H1 (cell line): ENCODE results near the gene OR4K5. TPM values are rescaled to one million over a fixed set of nuclear protein-coding genes. Genes with fewer than 3 reads are reported as not detected.

Experiments used
- CTCF ChIA-PET: fragments of 300-600 bp; sonication (Branson Sonifier 250); formaldehyde crosslinking; loops from one replicate; lab custom pipeline; 2021; ENCODE audit not compliant: partially characterized antibody; lab: Charles Lee
- POLR2A ChIA-PET: fragments of 300-600 bp; sonication (Branson Sonifier 250); formaldehyde crosslinking; loops from one replicate; lab custom pipeline; 2021; ENCODE audit warnings: inconsistent platforms; ENCODE audit not compliant: partially characterized antibody; lab: Charles Lee
- DNase-seq, 2 experiments: peaks; one replicate each; pipeline versions ENCODE4 v3.0.0 to v3.0.0-alpha.2; 2010 to 2022; ENCODE audit warnings: low spot score in 2 of 2, low read depth in 1 of 2, mixed read lengths in 1 of 2
- FAIRE-seq: peaks from 2 replicates; lab custom pipeline; 2011; peaks lifted over from hg19 to GRCh38; lab: Jason Lieb, UNC
- H2AFZ ChIP-seq: 2 replicates; pipeline ENCODE4 v1.8.1; 2012; ENCODE audit warnings: low read length, inconsistent platforms
- H2AK5ac ChIP-seq: 2 replicates; pipeline ENCODE4 v1.6.1; 2013; ENCODE audit warnings: low read depth, low read length
- H2BK120ac ChIP-seq: replicated peaks from 2 replicates; pipeline ENCODE3; 2013; ENCODE audit warnings: low read depth, low read length, inconsistent platforms
- H2BK12ac ChIP-seq: 2 replicates; pipeline ENCODE4 v1.6.1; 2013; ENCODE audit warnings: low read depth, low read length
- H2BK15ac ChIP-seq: 2 replicates; pipeline ENCODE4 v1.6.1; 2013; ENCODE audit warnings: low read length
- H2BK20ac ChIP-seq: 2 replicates; pipeline ENCODE4 v1.6.1; 2013; ENCODE audit warnings: low read length
- H2BK5ac ChIP-seq: 2 replicates; pipeline ENCODE4 v1.6.1; 2013; ENCODE audit warnings: low read depth, low read length
- H3K14ac ChIP-seq: 2 replicates; pipeline ENCODE4 v1.6.1; 2013; ENCODE audit warnings: inconsistent platforms; ENCODE audit not compliant: insufficient read length
- H3K18ac ChIP-seq: 2 replicates; pipeline ENCODE4 v1.6.1; 2013; ENCODE audit warnings: low read length; ENCODE audit errors: extremely low read depth
- H3K23ac ChIP-seq: 2 replicates; pipeline ENCODE4 v1.6.1; 2013; ENCODE audit warnings: inconsistent platforms; ENCODE audit not compliant: insufficient read length
- H3K23me2 ChIP-seq: 2 replicates; pipeline ENCODE4 v1.6.1; 2013; ENCODE audit warnings: low read depth, low read length
- H3K27ac ChIP-seq: 2 replicates; pipeline ENCODE4 v1.6.1; 2011; ENCODE audit warnings: low read depth, low read length, inconsistent platforms
- H3K27me3 ChIP-seq, 4 experiments: replicated peaks in 1 of 4; 1 replicate in 1 of 4; 2 replicates in 3 of 4; pipeline versions ENCODE4 v1.6.1 to v1.8.1; 2011 to 2013; ENCODE audit warnings: low read length in 3 of 4, mild to moderate bottlenecking in 3 of 4, inconsistent platforms in 2 of 4, mixed read lengths in 2 of 4, moderate library complexity in 1 of 4; ENCODE audit not compliant: control insufficient read depth in 3 of 4, insufficient read depth in 3 of 4; ENCODE audit errors: extremely low read depth in 1 of 4
- H3K36me3 ChIP-seq, 4 experiments: 2 replicates each; pipeline versions ENCODE4 v1.6.1 to v1.8.1; 2011 to 2013; ENCODE audit warnings: mild to moderate bottlenecking in 4 of 4, low read length in 3 of 4, moderate library complexity in 2 of 4, control low read depth in 1 of 4, inconsistent platforms in 1 of 4; ENCODE audit not compliant: insufficient read depth in 4 of 4, control insufficient read depth in 2 of 4
- H3K4ac ChIP-seq: replicated peaks from 2 replicates; pipeline ENCODE3; 2013; ENCODE audit warnings: low read length, low read depth, mixed read lengths, inconsistent platforms; ENCODE audit not compliant: insufficient read length
- H3K4me1 ChIP-seq, 4 experiments: replicated peaks in 1 of 4; 1 replicate in 1 of 4; 2 replicates in 3 of 4; pipeline versions ENCODE4 v1.6.1 to v1.8.1; 2011 to 2013; ENCODE audit warnings: low read length in 3 of 4, inconsistent platforms in 2 of 4, mixed read lengths in 1 of 4; ENCODE audit not compliant: insufficient read depth in 4 of 4, control insufficient read depth in 3 of 4
- H3K4me2 ChIP-seq, 2 experiments: 2 replicates each; pipeline versions ENCODE4 v1.6.1 to v1.8.1; 2011 to 2013; ENCODE audit warnings: low read depth in 2 of 2, low read length in 2 of 2, control low read depth in 1 of 2, inconsistent platforms in 1 of 2, mild to moderate bottlenecking in 1 of 2; ENCODE audit not compliant: insufficient read depth in 1 of 2
- H3K4me3 ChIP-seq, 4 experiments: fragments of 200-600, 300-600 bp in 1 of 4; sonication (generic), shearing (Covaris generic), sonication (Bioruptor Twin) in 1 of 4; 2 replicates each; pipeline versions ENCODE4 v1.5.1 to v1.8.1; 2011 to 2016; ENCODE audit warnings: low read length in 4 of 4, low read depth in 3 of 4, control low read depth in 2 of 4, inconsistent platforms in 2 of 4, mild to moderate bottlenecking in 2 of 4, mixed read lengths in 1 of 4, moderate library complexity in 1 of 4; ENCODE audit not compliant: insufficient read depth in 2 of 4; ENCODE audit errors: extremely low read depth in 1 of 4
- H3K56ac ChIP-seq: replicated peaks from 2 replicates; pipeline ENCODE3; 2013; ENCODE audit warnings: low read depth, mild to moderate bottlenecking, mixed read lengths, low read length, inconsistent platforms; ENCODE audit not compliant: insufficient read length
- H3K79me1 ChIP-seq: 2 replicates; pipeline ENCODE4 v1.6.1; 2013; ENCODE audit warnings: low read depth, low read length, control low read depth
- H3K79me2 ChIP-seq, 2 experiments: 2 replicates each; pipeline versions ENCODE4 v1.6.1 to v1.8.1; 2012 to 2013; ENCODE audit warnings: low read length in 2 of 2, mild to moderate bottlenecking in 2 of 2, inconsistent platforms in 1 of 2; ENCODE audit not compliant: insufficient read depth in 2 of 2, control insufficient read depth in 1 of 2
- H3K9ac ChIP-seq, 4 experiments: replicated peaks in 1 of 4; 1 replicate in 1 of 4; 2 replicates in 3 of 4; pipeline versions ENCODE4 v1.6.1 to v1.8.1; 2011 to 2013; ENCODE audit warnings: low read depth in 3 of 4, low read length in 3 of 4, control low read depth in 2 of 4, mild to moderate bottlenecking in 2 of 4, moderate library complexity in 2 of 4, inconsistent platforms in 1 of 4; ENCODE audit errors: extremely low read depth in 1 of 4
- H3K9me3 ChIP-seq, 2 experiments: 2 replicates each; pipeline versions ENCODE4 v1.6.1 to v1.8.1; 2012 to 2013; ENCODE audit warnings: mild to moderate bottlenecking in 2 of 2, moderate library complexity in 2 of 2, control low read depth in 1 of 2, inconsistent platforms in 1 of 2, low read depth in 1 of 2, low read length in 1 of 2, mixed read lengths in 1 of 2; ENCODE audit not compliant: insufficient read depth in 2 of 2
- H4K20me1 ChIP-seq, 2 experiments: replicated peaks in 1 of 2; 2 replicates each; pipeline versions ENCODE3 to v1.8.1; 2011 to 2013; ENCODE audit warnings: inconsistent platforms in 2 of 2, low read length in 2 of 2, mild to moderate bottlenecking in 1 of 2; ENCODE audit not compliant: insufficient read depth in 2 of 2, control insufficient read depth in 1 of 2
- H4K5ac ChIP-seq: 2 replicates; pipeline ENCODE4 v1.6.1; 2013; ENCODE audit warnings: low read length, low read depth, mixed read lengths, inconsistent platforms; ENCODE audit not compliant: insufficient read length
- H4K8ac ChIP-seq: 2 replicates; pipeline ENCODE4 v1.8.0; 2013; ENCODE audit warnings: mild to moderate bottlenecking, moderate library complexity, low read length, inconsistent platforms; ENCODE audit not compliant: insufficient read depth; ENCODE audit errors: extremely low read depth
- H4K91ac ChIP-seq: replicated peaks from 2 replicates; pipeline ENCODE3; 2013; ENCODE audit warnings: low read length, mixed read lengths, inconsistent platforms; ENCODE audit not compliant: insufficient read length
- CREB1 ChIP-seq: IDR thresholded peaks from 2 replicates; pipeline ENCODE4 v1.6.1; 2012; ENCODE audit warnings: inconsistent platforms
- GTF2F1 ChIP-seq: IDR thresholded peaks from 2 replicates; pipeline ENCODE4 v1.6.1; 2012; ENCODE audit warnings: low read depth, low read length, improper control_type of control experiment, borderline replicate concordance
- JUND ChIP-seq: IDR thresholded peaks from 2 replicates; pipeline ENCODE4 v1.6.1; 2011; ENCODE audit warnings: mild to moderate bottlenecking, improper control_type of control experiment, low read length
- KDM5A ChIP-seq: fragments of 200-600 bp; IDR thresholded peaks from 2 replicates; pipeline ENCODE4 v1.7.1; 2012; ENCODE audit warnings: mild to moderate bottlenecking, low read length, inconsistent platforms, mixed read lengths
- RXRA ChIP-seq: IDR thresholded peaks from 2 replicates; pipeline ENCODE4 v1.6.1; 2011; ENCODE audit warnings: low read depth, mild to moderate bottlenecking, low read length, moderate library complexity; ENCODE audit not compliant: insufficient read depth
- SIN3A ChIP-seq, 2 experiments: IDR thresholded peaks in 1 of 2; conservative IDR thresholded peaks in 1 of 2; 2 replicates each; pipeline ENCODE4 v1.6.1; 2011 to 2012; ENCODE audit warnings: low read length in 2 of 2, improper control_type of control experiment in 1 of 2, low read depth in 1 of 2, mild to moderate bottlenecking in 1 of 2
- TAF1 ChIP-seq: IDR thresholded peaks from 2 replicates; pipeline ENCODE4 v1.6.1; 2011; ENCODE audit warnings: mild to moderate bottlenecking, low read depth, low read length
- TBP ChIP-seq: IDR thresholded peaks from 2 replicates; pipeline ENCODE4 v1.6.1; 2011; ENCODE audit warnings: low read depth, low read length, improper control_type of control experiment
- WGBS, 2 experiments: shearing (Covaris generic) in 1 of 2; methylation state at CpG; one replicate each; pipeline versions ENCODE4 v1.1.6 to v1.1.7; 2013 to 2015; ENCODE audit warnings: low lambda C conversion rate in 2 of 2, mixed read lengths in 2 of 2, inconsistent platforms in 1 of 2, low coverage in 1 of 2, missing lambda C conversion rate in 1 of 2; ENCODE audit not compliant: insufficient replicate concordance in 2 of 2, insufficient coverage in 1 of 2, insufficient read length in 1 of 2; ENCODE audit errors: extremely low coverage in 1 of 2, missing lambda C conversion rate in 1 of 2; 5-methylcytosine and 5-hydroxymethylcytosine counted together
- polyA plus RNA-seq, 7 experiments: library from polyadenylated mRNA; depleted of rRNA in 3 of 7; stranded (reverse) in 5 of 7; unstranded in 2 of 7; fragments of >200 nt in 5 of 7; fragments of 200-250 nt in 2 of 7; gene quantifications; 1 replicate in 5 of 7; 2 replicates in 1 of 7; 4 replicates in 1 of 7; pipeline versions ENCODE4 v1.2.1 to v1.2.3, GENCODE V29; 2011 to 2013; ENCODE audit warnings: missing spikeins in 2 of 7, mixed read lengths in 2 of 7
- total RNA-seq: library from RNA; stranded (reverse); fragmentation: NEBNext Ultra II Directional; extraction: Animal tissue kit (Norgen Biotek cat#: 25700); gene quantifications from 2 replicates; pipeline ENCODE4 v1.2.1, GENCODE V29; 2021
- TF ChIP-seq, protein P1 (sequence below): IDR thresholded peaks from 2 replicates; pipeline ENCODE4 v1.6.1; 2012; ENCODE audit warnings: inconsistent platforms

Gene OR4K5
- total and polyA plus RNA-seq, 2 of the 8 experiments (the other 6 are each of a cell fraction or from before 2014, with no cell fraction given) = not detected

DNA sequence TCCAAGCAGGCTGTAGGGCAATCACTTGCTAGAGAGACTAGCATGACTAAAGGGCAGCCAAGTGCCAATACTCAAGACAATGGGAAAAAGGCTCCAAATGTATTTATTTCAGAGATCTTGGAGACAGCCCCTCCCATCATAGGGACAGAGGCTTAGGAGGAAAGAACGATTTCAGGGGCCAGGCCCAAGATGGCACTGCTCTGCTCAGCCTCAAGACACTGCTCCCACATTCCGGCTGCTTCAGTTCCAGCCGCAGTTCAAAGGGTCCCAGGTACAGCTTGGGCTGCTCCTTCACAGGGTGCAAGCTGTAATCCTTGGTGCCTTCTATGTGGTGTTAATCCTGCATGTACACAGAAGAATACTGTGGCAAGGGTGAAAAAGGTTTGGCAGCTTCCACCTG lies 19.4 kb upstream of the OR4K5 start:
- TF ChIP-seq, protein P1, sequence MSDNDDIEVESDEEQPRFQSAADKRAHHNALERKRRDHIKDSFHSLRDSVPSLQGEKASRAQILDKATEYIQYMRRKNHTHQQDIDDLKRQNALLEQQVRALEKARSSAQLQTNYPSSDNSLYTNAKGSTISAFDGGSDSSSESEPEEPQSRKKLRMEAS = no peak
- TF ChIP-seq TBP (no peak), GTF2F1 (no peak), KDM5A (no peak), RXRA (no peak), TAF1 (no peak), SIN3A (conservative IDR thresholded peaks at IDR 0.05 in 1 of 2, IDR thresholded peaks at IDR 0.05 in 1 of 2; ENCODE audit: low read depth in 1 of 2, low read length in 2 of 2) (no peak), CREB1 (no peak), JUND (no peak)
- Histone ChIP-seq H3K9me3 (peaks cover 45 to 60% of the 10 kb centered on the region in 2 experiments), H2BK5ac (no peak overlapping the region), H3K79me1 (no peaks in the 10 kb centered on the region), H2AFZ (no peak overlapping the region), H4K91ac (no peak overlapping the region), H3K9ac (no peak overlapping the region), H3K79me2 (no peaks in the 10 kb centered on the region), H3K27ac (no peak overlapping the region), H2AK5ac (no peak overlapping the region), H4K20me1 (no peaks in the 10 kb centered on the region), H4K5ac (no peak overlapping the region), H3K36me3 (no peaks in the 10 kb centered on the region), H2BK12ac (no peak overlapping the region), H2BK15ac (no peak overlapping the region), H3K14ac (no peak overlapping the region), H3K4me1 (no peaks in the 10 kb centered on the region), H3K27me3 (no peaks in the 10 kb centered on the region), H3K4me3 (no peak overlapping the region), H2BK120ac (no peak overlapping the region), H2BK20ac (no peak overlapping the region), H3K56ac (no peak overlapping the region), H3K23ac (no peak overlapping the region), H3K23me2 (no peaks in the 10 kb centered on the region), H3K4ac (no peak overlapping the region), H3K18ac (no peak overlapping the region), H3K4me2 (no peak overlapping the region), H4K8ac (no peak overlapping the region)
- no peak for DNase-seq
- ChIA-PET CTCF (no interaction called here), POLR2A (no interaction called here)
- FAIRE-seq = no peak
- 75% methylated on average over 3 of the region's 3 CpGs; no CpG with 5 or more reads in 1 of the 2 experiments for WGBS, 2 experiments
